ENCODE data around the gene PGM2. TPM values are rescaled to one million over a fixed set of nuclear protein-coding genes. Genes with fewer than 3 reads are reported as not detected.

The PGM2 gene
- total RNA-seq, 2 experiments from 2014 or later: 75.7 to 78.7 TPM

- Mint-ChIP-seq H3K9me3 (no peaks in the 10 kb centered on the region), H3K4me1 (peaks cover 36% of the 10 kb centered on the region), H3K36me3 (peaks cover 39% of the 10 kb centered on the region), H3K27me3 (no peaks in the 10 kb centered on the region), H3K27ac (no peak overlapping the region), H3K4me3 (no peak overlapping the region)
- no peak for DNase-seq
Measured at GRCh38 chr4:37830640-37831039, 4.2 kb downstream of the PGM2 start.

GRCh38 chr4:37835031-37835430 lies 8.5 kb downstream of the PGM2 start:
- no peaks in the 10 kb centered on the region for H3K27me3 Mint-ChIP-seq
- H3K4me3 Mint-ChIP-seq: no peak overlapping the region
- no peak overlapping the region for H3K27ac Mint-ChIP-seq
- peaks cover 51% of the 10 kb centered on the region for H3K36me3 Mint-ChIP-seq
- no peaks in the 10 kb centered on the region for H3K9me3 Mint-ChIP-seq
- peaks cover 38% of the 10 kb centered on the region for H3K4me1 Mint-ChIP-seq
- DNase-seq: no peak

- no peaks in the 10 kb centered on the region for H3K27me3 Mint-ChIP-seq
- peaks cover 47% of the 10 kb centered on the region for H3K36me3 Mint-ChIP-seq
Measured at GRCh38 chr4:37835806-37836205, 9.3 kb downstream of the PGM2 start.

GRCh38 chr4:37836274-37836673 lies 9.8 kb downstream of the PGM2 start:
- Mint-ChIP-seq H3K27me3 (no peaks in the 10 kb centered on the region), H3K27ac (no peak overlapping the region), H3K9me3 (no peaks in the 10 kb centered on the region), H3K36me3 (peaks cover 46% of the 10 kb centered on the region), H3K4me1 (peaks cover 34% of the 10 kb centered on the region), H3K4me3 (no peak overlapping the region)
- no peak for DNase-seq

More at GRCh38 chr4:37835806-37836205, 9.3 kb downstream of the PGM2 start:
- Mint-ChIP-seq H3K27ac (no peak overlapping the region), H3K9me3 (no peaks in the 10 kb centered on the region), H3K4me3 (no peak overlapping the region), H3K4me1 (peaks cover 35% of the 10 kb centered on the region)
- no peak for DNase-seq

GRCh38 chr4:37836838-37837440 lies 10.5 kb downstream of the PGM2 start:
- H3K27ac Mint-ChIP-seq: peak overlapping the region; percentile 50
- no peaks in the 10 kb centered on the region for H3K27me3 Mint-ChIP-seq
- H3K4me1 Mint-ChIP-seq: peaks cover 31% of the 10 kb centered on the region
- H3K36me3 Mint-ChIP-seq: peaks cover 44% of the 10 kb centered on the region
- no peak for DNase-seq
- H3K9me3 Mint-ChIP-seq: no peaks in the 10 kb centered on the region
- H3K4me3 Mint-ChIP-seq: no peak overlapping the region

GRCh38 chr4:37837446-37837845 lies 11.0 kb downstream of the PGM2 start:
- H3K27me3 Mint-ChIP-seq: no peaks in the 10 kb centered on the region
- H3K9me3 Mint-ChIP-seq: no peaks in the 10 kb centered on the region
- H3K27ac Mint-ChIP-seq: peak overlapping the region; percentile 50
- peaks cover 29% of the 10 kb centered on the region for H3K4me1 Mint-ChIP-seq
- peaks cover 41% of the 10 kb centered on the region for H3K36me3 Mint-ChIP-seq
- peak overlapping the region; percentile 6 for H3K4me3 Mint-ChIP-seq
- DNase-seq: peak; percentile 11

- peaks cover 29% of the 10 kb centered on the region for H3K4me1 Mint-ChIP-seq
Measured at GRCh38 chr4:37839426-37839825, 12.9 kb downstream of the PGM2 start.

GRCh38 chr4:37844204-37844603 lies 17.7 kb downstream of the PGM2 start:
- Mint-ChIP-seq H3K4me1 (peaks cover 2% of the 10 kb centered on the region), H3K36me3 (peaks cover 17% of the 10 kb centered on the region), H3K27ac (no peak overlapping the region)

More at GRCh38 chr4:37839426-37839825, 12.9 kb downstream of the PGM2 start:
- DNase-seq: no peak
- H3K36me3 Mint-ChIP-seq: peaks cover 38% of the 10 kb centered on the region
- no peaks in the 10 kb centered on the region for H3K9me3 Mint-ChIP-seq
- H3K4me3 Mint-ChIP-seq: no peak overlapping the region
- no peak overlapping the region for H3K27ac Mint-ChIP-seq
- H3K27me3 Mint-ChIP-seq: no peaks in the 10 kb centered on the region

GRCh38 chr4:37845201-37845600 lies 18.7 kb downstream of the PGM2 start:
- DNase-seq: no peak
- H3K4me3 Mint-ChIP-seq: no peak overlapping the region
- H3K36me3 Mint-ChIP-seq: peaks cover 17% of the 10 kb centered on the region
- H3K9me3 Mint-ChIP-seq: no peaks in the 10 kb centered on the region
- no peak overlapping the region for H3K27ac Mint-ChIP-seq
- H3K27me3 Mint-ChIP-seq: no peaks in the 10 kb centered on the region
- no peaks in the 10 kb centered on the region for H3K4me1 Mint-ChIP-seq

More at GRCh38 chr4:37844204-37844603, 17.7 kb downstream of the PGM2 start:
- Mint-ChIP-seq H3K4me3 (no peak overlapping the region), H3K9me3 (no peaks in the 10 kb centered on the region), H3K27me3 (no peaks in the 10 kb centered on the region)
- DNase-seq: no peak

- Mint-ChIP-seq H3K9me3 (no peaks in the 10 kb centered on the region), H3K27ac (no peak overlapping the region), H3K4me1 (no peaks in the 10 kb centered on the region), H3K36me3 (peaks cover 12% of the 10 kb centered on the region), H3K4me3 (no peak overlapping the region), H3K27me3 (no peaks in the 10 kb centered on the region)
- DNase-seq: no peak
Measured at GRCh38 chr4:37847311-37847884, 20.9 kb downstream of the PGM2 start.

GRCh38 chr4:37852376-37852775 lies 25.9 kb downstream of the PGM2 start:
- Mint-ChIP-seq H3K4me3 (no peak overlapping the region), H3K27me3 (no peaks in the 10 kb centered on the region), H3K36me3 (peaks cover 7% of the 10 kb centered on the region), H3K9me3 (no peaks in the 10 kb centered on the region), H3K4me1 (no peaks in the 10 kb centered on the region), H3K27ac (no peak overlapping the region)
- no peak for DNase-seq

- no peak overlapping the region for H3K4me3 Mint-ChIP-seq
- DNase-seq: no peak
- no peaks in the 10 kb centered on the region for H3K27me3 Mint-ChIP-seq
- peaks cover 20% of the 10 kb centered on the region for H3K36me3 Mint-ChIP-seq
- no peaks in the 10 kb centered on the region for H3K9me3 Mint-ChIP-seq
- no peak overlapping the region for H3K27ac Mint-ChIP-seq
- H3K4me1 Mint-ChIP-seq: no peaks in the 10 kb centered on the region
Measured at GRCh38 chr4:37858112-37858511, 31.6 kb downstream of the PGM2 start.

- Mint-ChIP-seq H3K4me3 (no peak overlapping the region), H3K27ac (no peak overlapping the region), H3K4me1 (no peaks in the 10 kb centered on the region), H3K36me3 (peaks cover 26% of the 10 kb centered on the region), H3K27me3 (no peaks in the 10 kb centered on the region), H3K9me3 (no peaks in the 10 kb centered on the region)
- no peak for DNase-seq
Measured at GRCh38 chr4:37858872-37859271, 32.4 kb downstream of the PGM2 start.

GRCh38 chr4:37860266-37860665 lies 33.8 kb downstream of the PGM2 start:
- H3K4me1 Mint-ChIP-seq: no peaks in the 10 kb centered on the region
- no peak overlapping the region for H3K4me3 Mint-ChIP-seq
- no peak overlapping the region for H3K27ac Mint-ChIP-seq
- peaks cover 30% of the 10 kb centered on the region for H3K36me3 Mint-ChIP-seq
- no peak for DNase-seq
- H3K27me3 Mint-ChIP-seq: no peaks in the 10 kb centered on the region
- H3K9me3 Mint-ChIP-seq: no peaks in the 10 kb centered on the region

GRCh38 chr4:37862961-37863360 lies 36.5 kb downstream of the PGM2 start:
- Mint-ChIP-seq H3K4me1 (no peaks in the 10 kb centered on the region), H3K27me3 (no peaks in the 10 kb centered on the region), H3K36me3 (peaks cover 44% of the 10 kb centered on the region)

GRCh38 chr4:37864786-37865185 lies 38.3 kb downstream of the PGM2 start:
- Mint-ChIP-seq H3K4me1 (no peaks in the 10 kb centered on the region), H3K4me3 (no peak overlapping the region), H3K9me3 (no peaks in the 10 kb centered on the region), H3K27me3 (no peaks in the 10 kb centered on the region), H3K36me3 (peaks cover 35% of the 10 kb centered on the region), H3K27ac (no peak overlapping the region)
- no peak for DNase-seq

More at GRCh38 chr4:37862961-37863360, 36.5 kb downstream of the PGM2 start:
- DNase-seq: no peak
- Mint-ChIP-seq H3K9me3 (no peaks in the 10 kb centered on the region), H3K4me3 (no peak overlapping the region), H3K27ac (no peak overlapping the region)

Data from activated naive CD8-positive, alpha-beta T cell treated with anti-CD3 and anti-CD28 coated beads for 36 hours (primary cell).